CD1c-positive myeloid dendritic cell (primary cell): ENCODE measurements around the gene BACE2.

Experiments used
- DNase-seq: peaks from one replicate; pipeline ENCODE4 v3.0.0-alpha.2; 2016; ENCODE audit errors: extremely low spot score

The BACE2 gene

GRCh38 chr21:41321908-41322495 is 154.0 kb downstream of the BACE2 start:
- DNase-seq: no peak

GRCh38 chr21:41322496-41323382 is 154.8 kb downstream of the BACE2 start:
- DNase-seq: no peak

- no peak for DNase-seq
These were observed 157.4 kb downstream of the BACE2 start for GRCh38 chr21:41325138-41325912.

- DNase-seq: no peak
These were observed 158.6 kb downstream of the BACE2 start for GRCh38 chr21:41326414-41327080.

- no peak for DNase-seq
These were observed 159.8 kb downstream of the BACE2 start for GRCh38 chr21:41327753-41328152.

- no peak for DNase-seq
These were observed 161.0 kb downstream of the BACE2 start for GRCh38 chr21:41328660-41329607.
